PFSK-1 (cell line): ENCODE measurements around the gene APBB2.

Experiments
- FOXP2 ChIP-seq: optimal IDR thresholded peaks from 2 replicates; pipeline ENCODE3; 2011; ENCODE audit warnings: borderline replicate concordance, control low read depth, inconsistent platforms; ENCODE audit not compliant: insufficient read depth; ENCODE audit errors: extremely low read length, extremely low read depth
- POLR2AphosphoS5 ChIP-seq: IDR thresholded peaks from 2 replicates; pipeline ENCODE4 v1.6.1; 2012; ENCODE audit warnings: low read depth, mild to moderate bottlenecking, control low read depth, low read length, moderate library complexity
- SIN3A ChIP-seq: IDR thresholded peaks from 2 replicates; pipeline ENCODE4 v1.6.1; 2012; ENCODE audit warnings: mild to moderate bottlenecking, low read length, moderate library complexity, borderline replicate concordance; ENCODE audit not compliant: insufficient read depth
- TAF1 ChIP-seq: IDR thresholded peaks from 2 replicates; pipeline ENCODE4 v1.6.1; 2012; ENCODE audit warnings: low read length, control low read depth, borderline replicate concordance; ENCODE audit not compliant: insufficient read depth
- TF ChIP-seq, protein P1 (sequence below), 2 experiments: IDR thresholded peaks; 2 replicates each; pipeline versions ENCODE4 v1.6.1 to v1.8.0; 2011 to 2012; ENCODE audit warnings: low read depth in 2 of 2, low read length in 2 of 2, control low read depth in 1 of 2, inconsistent platforms in 1 of 2, mild to moderate bottlenecking in 1 of 2, moderate library complexity in 1 of 2; ENCODE audit not compliant: insufficient read depth in 1 of 2

DNA sequence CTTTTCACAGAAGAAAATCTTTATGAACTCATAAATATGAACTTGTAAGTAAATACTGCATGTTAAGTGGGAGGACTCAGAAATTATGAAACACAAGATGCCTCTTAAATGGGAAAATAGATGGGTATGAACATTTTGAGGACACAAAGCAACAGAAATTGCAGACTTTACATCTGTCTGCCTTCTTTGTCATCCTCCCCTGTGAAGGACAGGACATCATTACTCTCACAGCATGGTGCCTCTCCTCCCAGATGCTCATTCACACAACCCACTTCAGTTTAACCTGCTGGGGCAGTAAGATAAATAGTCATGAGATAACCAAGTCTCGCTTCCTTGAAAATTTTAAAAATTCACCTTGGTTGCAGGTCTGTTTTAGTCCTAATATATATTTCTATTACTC lies 144.5 kb downstream of the APBB2 start:
- TF ChIP-seq TAF1 (no peak), SIN3A (no peak), POLR2AphosphoS5 (no peak), FOXP2 (no peak)
- TF ChIP-seq, protein P1, sequence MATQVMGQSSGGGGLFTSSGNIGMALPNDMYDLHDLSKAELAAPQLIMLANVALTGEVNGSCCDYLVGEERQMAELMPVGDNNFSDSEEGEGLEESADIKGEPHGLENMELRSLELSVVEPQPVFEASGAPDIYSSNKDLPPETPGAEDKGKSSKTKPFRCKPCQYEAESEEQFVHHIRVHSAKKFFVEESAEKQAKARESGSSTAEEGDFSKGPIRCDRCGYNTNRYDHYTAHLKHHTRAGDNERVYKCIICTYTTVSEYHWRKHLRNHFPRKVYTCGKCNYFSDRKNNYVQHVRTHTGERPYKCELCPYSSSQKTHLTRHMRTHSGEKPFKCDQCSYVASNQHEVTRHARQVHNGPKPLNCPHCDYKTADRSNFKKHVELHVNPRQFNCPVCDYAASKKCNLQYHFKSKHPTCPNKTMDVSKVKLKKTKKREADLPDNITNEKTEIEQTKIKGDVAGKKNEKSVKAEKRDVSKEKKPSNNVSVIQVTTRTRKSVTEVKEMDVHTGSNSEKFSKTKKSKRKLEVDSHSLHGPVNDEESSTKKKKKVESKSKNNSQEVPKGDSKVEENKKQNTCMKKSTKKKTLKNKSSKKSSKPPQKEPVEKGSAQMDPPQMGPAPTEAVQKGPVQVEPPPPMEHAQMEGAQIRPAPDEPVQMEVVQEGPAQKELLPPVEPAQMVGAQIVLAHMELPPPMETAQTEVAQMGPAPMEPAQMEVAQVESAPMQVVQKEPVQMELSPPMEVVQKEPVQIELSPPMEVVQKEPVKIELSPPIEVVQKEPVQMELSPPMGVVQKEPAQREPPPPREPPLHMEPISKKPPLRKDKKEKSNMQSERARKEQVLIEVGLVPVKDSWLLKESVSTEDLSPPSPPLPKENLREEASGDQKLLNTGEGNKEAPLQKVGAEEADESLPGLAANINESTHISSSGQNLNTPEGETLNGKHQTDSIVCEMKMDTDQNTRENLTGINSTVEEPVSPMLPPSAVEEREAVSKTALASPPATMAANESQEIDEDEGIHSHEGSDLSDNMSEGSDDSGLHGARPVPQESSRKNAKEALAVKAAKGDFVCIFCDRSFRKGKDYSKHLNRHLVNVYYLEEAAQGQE (IDR thresholded peaks at IDR 0.05; ENCODE audit: insufficient read depth in 1 of 2, low read depth in 2 of 2, low read length in 2 of 2), result no peak
